ENCODE results near the gene RAB3IL1. TPM values are rescaled to one million over a fixed set of nuclear protein-coding genes. Genes with fewer than 3 reads are reported as not detected.
A peak's percentile ranks its signal among the peaks of the same experiment; 100 is the strongest.

RAB3IL1 gene
- total and polyA plus RNA-seq, 2 of the 13 experiments (the other 11 are each of a cell fraction or from before 2014, with no cell fraction given) = 1.2 to 2.0 TPM

GRCh38 chr11:61964058-61964665 is 46.8 kb upstream of the RAB3IL1 start:
- no peak overlapping the region for H3K9ac ChIP-seq (ENCODE audit: insufficient read depth, low read depth, low read length)
- TF ChIP-seq ZNF704 (CRISPR knock-in tag; IDR thresholded peaks at IDR 0.05; ENCODE audit: borderline replicate concordance) (no peak), ZNF749 (CRISPR knock-in tag; IDR thresholded peaks at IDR 0.05; ENCODE audit: borderline replicate concordance) (no peak), RAD21 (CRISPR knock-in tag; IDR thresholded peaks at IDR 0.05) (peak; percentile 32; the same call in 1 of the 2 replicates), ARID3A (IDR thresholded peaks at IDR 0.05; ENCODE audit: low read depth, low read length) (no peak), ZBTB4 (CRISPR knock-in tag; IDR thresholded peaks at IDR 0.05; ENCODE audit: borderline replicate concordance) (no peak), ZNF234 (CRISPR knock-in tag; conservative IDR thresholded peaks at IDR 0.05) (no peak), ZNF335 (CRISPR knock-in tag; IDR thresholded peaks at IDR 0.05) (no peak), SOX13 (IDR thresholded peaks at IDR 0.05) (0 out of 2 replicates have a peak, but pooled peaks have one; percentile 2), SOX13 (CRISPR knock-in tag; conservative IDR thresholded peaks at IDR 0.05 in 1 of 2, IDR thresholded peaks at IDR 0.05 in 1 of 2) (no peak; a peak in 1 of 4 replicates), ZNF576 (CRISPR knock-in tag; IDR thresholded peaks at IDR 0.05) (no peak), PAF1 (CRISPR knock-in tag; IDR thresholded peaks at IDR 0.05) (peak; percentile 38; the same call in 1 of the 2 replicates), KMT2B (CRISPR knock-in tag; IDR thresholded peaks at IDR 0.05) (no peak), ZSCAN21 (CRISPR knock-in tag; IDR thresholded peaks at IDR 0.05; ENCODE audit: borderline replicate concordance) (no peak), ZNF362 (CRISPR knock-in tag; IDR thresholded peaks at IDR 0.05; ENCODE audit: borderline replicate concordance) (peak; percentile 0), KLF6 (CRISPR knock-in tag; IDR thresholded peaks at IDR 0.05) (no peak), KDM3A (CRISPR knock-in tag; IDR thresholded peaks at IDR 0.05; ENCODE audit: low read depth) (no peak)

More at GRCh38 chr11:61964058-61964665, 46.8 kb upstream of the RAB3IL1 start:
- peaks cover 5 to 23% of the 10 kb centered on the region in 2 experiments; a peak in 4 of 5 replicates for H3K36me3 ChIP-seq (replicated peaks in 1 of 2; ENCODE audit: control insufficient read depth in 1 of 2, insufficient read depth in 2 of 2, low read length in 2 of 2)
- H2AFZ ChIP-seq (ENCODE audit: low read length) = no peak overlapping the region
- ATAC-seq (no peak), FAIRE-seq (no peak), DNase-seq (ENCODE audit: low spot score) (no peak)
- ChIA-PET CTCF (ENCODE audit: low intra/inter-chr PET ratio, low total read pairs) (no interaction called here), POLR2A (interaction anchor here (0.7 to 9.7 kb wide), 13 partner anchors 9 to 160 kb away, joined by 3 to 323 read pairs (median 7); partner anchors contain the start of gene BEST1)
- H3K9me3 ChIP-seq (ENCODE audit: low read length) = no peaks in the 10 kb centered on the region
- BruUV-seq (replicated peaks) = no TSS peak
- no peak overlapping the region for H3K4me3 ChIP-seq (replicated peaks in 1 of 3; ENCODE audit: insufficient read depth in 1 of 3, low read depth in 2 of 3, low read length in 3 of 3)
- H3K27ac ChIP-seq (ENCODE audit: extremely low read length, insufficient read depth, low read length) = no peak overlapping the region
- H3K27me3 ChIP-seq (ENCODE audit: control insufficient read depth in 1 of 2, insufficient read depth in 2 of 2, low read length in 2 of 2) = no peaks in the 10 kb centered on the region; a peak in 1 of 5 replicates
- H3K79me2 ChIP-seq (ENCODE audit: insufficient read depth, low read length) = peaks cover 37% of the 10 kb centered on the region
- intact Hi-C loops (cut with micrococcal nuclease; ENCODE audit: unreplicated experiment) = no loop called here
- 81% methylated on average over 4 of the region's 4 CpGs for WGBS (ENCODE audit: low lambda C conversion rate)
- H4K20me1 ChIP-seq (ENCODE audit: insufficient read depth, low read length) = peaks cover 41% of the 10 kb centered on the region
- H3K4me2 ChIP-seq (ENCODE audit: low read depth, low read length) = peak overlapping the region; percentile 92
- H3K4me1 ChIP-seq (ENCODE audit: insufficient read depth, low read length) = peaks cover 62% of the 10 kb centered on the region
- in situ Hi-C loops (cut with HindIII; ENCODE audit: extremely low pct_ligation_motif_present, low pct_unique_long_range_greater_than_20kb) = no loop called here
